ENCODE results near the gene SLC4A1. TPM values are rescaled to one million over a fixed set of nuclear protein-coding genes. Genes with fewer than 3 reads are reported as not detected.
A peak's percentile ranks its signal among the peaks of the same experiment; 100 is the strongest.

The SLC4A1 gene
- total and polyA plus RNA-seq, 2 experiments from 2014 or later = not detected

- Histone ChIP-seq H3K4me3 (peak overlapping the region; percentile 23), H3K9me3 (ENCODE audit: low read depth) (no peaks in the 10 kb centered on the region), H3K9me2 (replicated peaks; ENCODE audit: insufficient read depth) (no peaks in the 10 kb centered on the region), H3K4me1 (ENCODE audit: insufficient read depth) (peaks cover 3% of the 10 kb centered on the region), H3K4me2 (peak overlapping the region; percentile 87), H3K36me3 (replicated peaks; ENCODE audit: insufficient read depth, low read depth) (no peaks in the 10 kb centered on the region), H3K27ac (no peak overlapping the region), H2AFZ (no peak overlapping the region), H3K27me3 (peaks cover 44% of the 10 kb centered on the region), H3K79me2 (no peaks in the 10 kb centered on the region), H4K20me1 (ENCODE audit: insufficient read depth, poor library complexity, severe bottlenecking) (no peaks in the 10 kb centered on the region)
- no peak for TF ChIP-seq EZH2 (IDR thresholded peaks at IDR 0.05; ENCODE audit: borderline replicate concordance)
- no peak for TF ChIP-seq CTCF (IDR thresholded peaks at IDR 0.05; ENCODE audit: poor library complexity)
- TF ChIP-seq EZH2phosphoT487 (IDR thresholded peaks at IDR 0.05; ENCODE audit: low read depth, severe bottlenecking, unreplicated experiment) = no peak
- WGBS (ENCODE audit: low lambda C conversion rate, missing lambda C conversion rate) = 5% methylated on average over 21 of the region's 81 CpGs
- DNase-seq (ENCODE audit: low spot score) = peak; percentile 77
Observed at GRCh38 chr17:44314869-44315661, 47.1 kb upstream of the SLC4A1 start.

- Histone ChIP-seq H2AFZ (no peak overlapping the region), H3K4me2 (peak overlapping the region; percentile 87), H3K4me1 (ENCODE audit: insufficient read depth) (peaks cover 3% of the 10 kb centered on the region), H3K9me3 (ENCODE audit: low read depth) (no peaks in the 10 kb centered on the region), H3K27ac (no peak overlapping the region), H3K4me3 (no peak overlapping the region), H3K27me3 (peaks cover 44% of the 10 kb centered on the region), H3K79me2 (no peaks in the 10 kb centered on the region), H3K9me2 (replicated peaks; ENCODE audit: insufficient read depth) (no peaks in the 10 kb centered on the region), H4K20me1 (ENCODE audit: insufficient read depth, poor library complexity, severe bottlenecking) (no peaks in the 10 kb centered on the region), H3K36me3 (replicated peaks; ENCODE audit: insufficient read depth, low read depth) (no peaks in the 10 kb centered on the region)
- TF ChIP-seq CTCF (IDR thresholded peaks at IDR 0.05; ENCODE audit: poor library complexity) (no peak), EZH2phosphoT487 (IDR thresholded peaks at IDR 0.05; ENCODE audit: low read depth, severe bottlenecking, unreplicated experiment) (no peak), EZH2 (IDR thresholded peaks at IDR 0.05; ENCODE audit: borderline replicate concordance) (no peak)
- WGBS (ENCODE audit: low lambda C conversion rate, missing lambda C conversion rate) = 55% methylated on average over 4 of the region's 11 CpGs
- no peak for DNase-seq (ENCODE audit: low spot score)
Observed at GRCh38 chr17:44314524-44314868, 46.6 kb upstream of the SLC4A1 start.

- H3K79me2 ChIP-seq = no peaks in the 10 kb centered on the region
- H3K4me2 ChIP-seq = no peak overlapping the region
- peaks cover 44% of the 10 kb centered on the region for H3K27me3 ChIP-seq
Observed at GRCh38 chr17:44314031-44314430, 46.1 kb upstream of the SLC4A1 start.

More at GRCh38 chr17:44314031-44314430, 46.1 kb upstream of the SLC4A1 start:
- H3K27ac ChIP-seq = no peak overlapping the region
- no peaks in the 10 kb centered on the region for H3K9me2 ChIP-seq (replicated peaks; ENCODE audit: insufficient read depth)
- H4K20me1 ChIP-seq (ENCODE audit: insufficient read depth, poor library complexity, severe bottlenecking) = no peaks in the 10 kb centered on the region
- WGBS (ENCODE audit: low lambda C conversion rate, missing lambda C conversion rate) = 88% methylated on average over 7 of the region's 7 CpGs
- no peak overlapping the region for H2AFZ ChIP-seq
- no peak for DNase-seq (ENCODE audit: low spot score)
- no peaks in the 10 kb centered on the region for H3K36me3 ChIP-seq (replicated peaks; ENCODE audit: insufficient read depth, low read depth)
- peaks cover 3% of the 10 kb centered on the region for H3K4me1 ChIP-seq (ENCODE audit: insufficient read depth)
- H3K4me3 ChIP-seq = no peak overlapping the region
- H3K9me3 ChIP-seq (ENCODE audit: low read depth) = no peaks in the 10 kb centered on the region
- TF ChIP-seq EZH2 (IDR thresholded peaks at IDR 0.05; ENCODE audit: borderline replicate concordance) (no peak), CTCF (IDR thresholded peaks at IDR 0.05; ENCODE audit: poor library complexity) (no peak), EZH2phosphoT487 (IDR thresholded peaks at IDR 0.05; ENCODE audit: low read depth, severe bottlenecking, unreplicated experiment) (no peak)
